GM12872 (cell line): ENCODE measurements around the gene C2CD5.

Experiments
- CTCF ChIP-seq: IDR thresholded peaks from 3 replicates; pipeline ENCODE4 v1.5.1; 2011; ENCODE audit warnings: low read depth, mild to moderate bottlenecking, low read length, moderate library complexity; ENCODE audit not compliant: insufficient read depth

The C2CD5 gene

DNA sequence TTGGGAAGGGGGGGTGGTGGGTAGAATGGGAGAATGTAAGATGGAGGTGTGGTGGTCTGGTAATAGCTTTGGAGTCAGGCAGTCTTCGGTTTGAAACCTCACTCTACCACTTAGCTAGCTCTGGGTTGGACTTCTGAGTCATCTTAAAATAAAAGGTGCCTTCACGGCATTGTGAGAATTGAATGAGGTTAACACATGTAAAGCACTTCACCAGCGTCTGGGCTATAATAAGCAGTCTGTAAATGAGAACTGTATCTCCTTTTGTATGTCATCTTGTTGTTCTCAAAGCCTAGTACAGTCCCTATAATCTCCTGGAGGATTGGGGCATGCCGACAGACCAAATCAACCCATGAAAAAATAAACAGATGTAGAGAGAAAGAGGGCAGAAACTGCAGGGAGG is 11.2 kb downstream of the C2CD5 start:
- no peak for TF ChIP-seq CTCF

DNA sequence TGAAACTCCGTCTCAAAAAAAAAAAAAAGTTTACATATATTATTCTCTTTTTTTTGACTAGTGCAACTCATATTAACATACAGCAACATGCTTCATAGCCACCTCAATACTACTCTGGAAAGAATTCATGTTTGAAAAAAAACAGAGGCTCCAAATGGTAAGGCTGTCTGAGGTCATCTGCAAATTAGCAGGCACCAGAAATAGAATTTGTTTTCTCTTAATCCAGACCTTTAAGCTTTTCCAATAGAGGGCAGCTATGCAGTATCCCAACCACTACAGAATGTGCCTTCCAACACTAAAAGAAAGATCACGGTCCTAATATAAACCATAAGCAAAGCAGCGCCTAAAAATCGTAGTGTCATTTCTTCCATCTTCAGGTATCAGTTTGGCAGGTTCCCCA is 12.0 kb downstream of the C2CD5 start:
- no peak for TF ChIP-seq CTCF

DNA sequence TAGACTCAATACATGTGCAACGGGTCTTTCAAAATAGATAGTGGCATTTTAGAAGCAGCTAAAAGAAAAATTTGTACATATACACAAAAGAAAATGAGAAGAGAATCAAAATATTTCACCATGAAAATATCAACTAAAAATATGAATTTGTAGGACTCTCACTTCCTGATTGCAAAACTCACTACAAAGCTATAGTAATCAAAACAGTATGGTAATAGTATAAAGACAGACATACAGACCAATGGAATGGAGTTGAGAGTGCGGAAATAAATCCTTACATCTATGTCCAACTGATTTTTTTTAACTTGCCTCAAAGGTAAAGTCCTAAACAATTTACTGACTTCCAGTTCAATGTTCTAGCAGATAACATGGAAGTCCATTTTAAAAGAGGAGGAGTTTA is 13.1 kb downstream of the C2CD5 start:
- TF ChIP-seq CTCF: no peak

GRCh38 chr12:22529281-22530060 is 14.9 kb downstream of the C2CD5 start:
- TF ChIP-seq CTCF: no peak

DNA sequence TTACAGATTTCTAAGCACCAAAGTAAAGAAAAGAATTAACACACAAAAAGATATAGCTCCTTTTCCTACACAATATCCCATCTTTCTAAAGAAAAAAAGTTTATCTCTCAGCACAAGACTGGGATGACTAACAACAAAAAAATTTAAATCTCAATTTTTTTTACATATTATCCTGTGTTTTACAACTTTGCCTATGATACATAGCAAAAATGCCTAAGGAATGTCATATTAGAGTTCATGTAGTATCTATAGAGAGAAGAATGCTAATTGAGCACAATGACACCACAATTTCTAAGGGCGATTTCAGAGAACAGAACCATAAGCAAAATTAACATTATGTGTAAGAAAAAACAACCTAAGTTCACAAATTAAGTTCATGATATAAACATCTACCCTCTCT is 16.3 kb downstream of the C2CD5 start:
- no peak for TF ChIP-seq CTCF

DNA sequence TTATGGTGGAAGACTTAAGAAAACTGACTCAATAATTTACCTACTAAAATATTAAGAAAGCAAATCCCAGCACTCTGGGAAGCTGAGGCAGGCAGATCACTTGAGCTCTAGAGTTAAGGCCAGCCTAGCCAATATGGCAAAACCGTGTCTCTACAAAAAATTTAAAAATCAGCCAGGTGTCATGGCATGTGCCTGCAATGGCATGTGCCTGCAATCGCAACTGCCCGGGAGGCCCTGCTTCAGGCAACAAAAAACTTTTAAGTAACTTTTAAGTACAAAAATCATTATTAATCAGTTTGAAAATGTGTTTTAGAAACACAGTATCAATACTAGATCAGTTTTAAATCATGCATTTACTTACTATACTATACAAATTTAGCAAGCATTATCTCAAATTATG is 17.5 kb downstream of the C2CD5 start:
- TF ChIP-seq CTCF: no peak

DNA sequence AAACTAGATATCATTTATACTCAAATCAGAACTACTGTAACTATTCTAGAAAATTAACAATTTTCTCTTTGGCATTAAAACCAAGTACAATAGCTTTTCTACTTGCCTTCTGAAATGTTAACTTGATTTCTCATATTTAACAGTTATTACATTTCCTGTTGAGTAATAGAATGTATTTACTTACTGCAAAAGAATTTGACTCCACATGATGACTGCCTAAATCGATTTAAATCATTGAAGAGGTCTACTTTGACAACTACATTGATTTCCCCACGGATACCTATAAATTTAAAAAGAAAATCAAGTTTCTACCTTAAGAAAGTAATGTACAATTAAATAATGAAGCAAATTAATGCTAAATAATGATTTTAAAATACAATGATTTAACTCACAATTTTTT is 18.9 kb downstream of the C2CD5 start:
- TF ChIP-seq CTCF: no peak
